Right lobe of liver (tissue), 6 donors: Measurements from ENCODE around the gene SLC7A9. TPM values are rescaled to one million over a fixed set of nuclear protein-coding genes. Genes with fewer than 3 reads are reported as not detected.

Experiments used
- ATAC-seq, 4 donors: fragments of 200-7000 bp; cut with Tn5 transposase; one replicate each; pipeline ENCODE4 v1.9.1; 2020; ENCODE audit warnings: mild to moderate bottlenecking in 4 of 4, moderate library complexity in 4 of 4
- DNase-seq, 3 donors: peaks; one replicate each; pipeline ENCODE4 v3.0.0-alpha.2; 2020
- H3K27ac ChIP-seq, 3 donors: fragments of 200-600 bp; one replicate each; pipeline ENCODE4 v1.8.0; 2022
- H3K27me3 ChIP-seq, 2 donors: fragments of 200-600 bp; one replicate each; pipeline ENCODE4 v1.8.0; 2022
- H3K36me3 ChIP-seq, 4 donors: fragments of 200-600 bp; sonication (generic) in 1 of 4; one replicate each; pipeline versions ENCODE4 v1.5.1 to v1.8.0; 2017 to 2022; ENCODE audit warnings: control low read depth in 1 of 4
- H3K4me1 ChIP-seq, 4 donors: fragments of 200-600 bp; sonication (generic) in 1 of 4; one replicate each; pipeline versions ENCODE4 v1.5.1 to v1.8.0; 2017 to 2022; ENCODE audit warnings: control low read depth in 1 of 4
- H3K4me3 ChIP-seq, 3 donors: fragments of 200-600 bp; one replicate each; pipeline ENCODE4 v1.8.0; 2022
- H3K9me3 ChIP-seq, 4 donors: fragments of 200-600 bp; sonication (generic) in 1 of 4; one replicate each; pipeline versions ENCODE4 v1.5.1 to v1.8.0; 2017 to 2022; ENCODE audit warnings: control low read depth in 1 of 4
- CTCF ChIP-seq, 4 donors: fragments of 200-600 bp in 3 of 4; fragments of 450-650 bp in 1 of 4; IDR thresholded peaks; one replicate each; pipeline versions ENCODE4 v1.5.1 to v1.8.0; 2016 to 2022; ENCODE audit warnings: antibody characterized with exemption in 4 of 4, mild to moderate bottlenecking in 2 of 4
- POLR2A ChIP-seq: fragments of 450-650 bp; IDR thresholded peaks from one replicate; pipeline ENCODE4 v1.6.1; 2017; ENCODE audit warnings: antibody characterized with exemption, mild to moderate bottlenecking
- WGBS: methylation state at CpG from one replicate; pipeline ENCODE4 v1.1.6; 2018; ENCODE audit warnings: low coverage, low lambda C conversion rate; ENCODE audit not compliant: insufficient coverage; ENCODE audit errors: missing lambda C conversion rate; 5-methylcytosine and 5-hydroxymethylcytosine counted together
- intact Hi-C, 2 donors: fragments of 100-400 bp; cut with DNase I; formaldehyde crosslinking; loops; one replicate each; pipeline versions ENCODE4 v1.11.2 to v1.14.1; 2022
- total RNA-seq, 6 experiments: library from RNA; depleted of rRNA in 2 of 6; stranded (reverse); fragments of >200 nt in 2 of 6; fragmentation: NEBNext Ultra II Directional in 3 of 6; extraction: Animal tissue kit (Norgen Biotek cat#: 25700) in 3 of 6; gene quantifications; one replicate each; pipeline versions ENCODE4 v1.1.0 to v1.2.4, GENCODE V29; 2016 to 2023
- donor health status: DM: no; HTN: yes; CAD: no.
- donor health status: DM: no; HTN: no; CAD: no.
- donor health status: DM: no; HTN: no; CAD: no.
- donor health status: DM: no; HTN: yes; CAD: no.
- donor health status: DM: no; HTN: yes; CAD: no.

Gene SLC7A9
- total RNA-seq, 6 experiments from 2014 or later = 10.4 to 15.5 (median 13.5) TPM

GRCh38 chr19:32816555-32817099 is 52.9 kb downstream of the SLC7A9 start:
- Histone ChIP-seq H3K27me3 (no peaks in the 10 kb centered on the region), H3K4me3 (no peak overlapping the region), H3K4me1 (no peaks in the 10 kb centered on the region), H3K9me3 (no peaks in the 10 kb centered on the region), H3K36me3 (no peaks in the 10 kb centered on the region), H3K27ac (no peak overlapping the region)
- DNase-seq (no peak), ATAC-seq (no peak)
- no peak for TF ChIP-seq CTCF (IDR thresholded peaks at IDR 0.05)
- no peak for TF ChIP-seq POLR2A
- intact Hi-C loops = no loop called here
- 64% methylated on average over 5 of the region's 7 CpGs for WGBS

GRCh38 chr19:32814624-32815023 is 54.9 kb downstream of the SLC7A9 start:
- DNase-seq (no peak), ATAC-seq (no peak)
- no peak for TF ChIP-seq CTCF (IDR thresholded peaks at IDR 0.05)
- no peak for TF ChIP-seq POLR2A
- Histone ChIP-seq H3K27ac (no peak overlapping the region), H3K4me3 (no peak overlapping the region), H3K9me3 (no peaks in the 10 kb centered on the region), H3K4me1 (no peaks in the 10 kb centered on the region), H3K27me3 (no peaks in the 10 kb centered on the region), H3K36me3 (no peaks in the 10 kb centered on the region)
- intact Hi-C loops = no loop called here
- WGBS = 58% methylated on average over 1 of the region's 6 CpGs

GRCh38 chr19:32813862-32814425 is 55.6 kb downstream of the SLC7A9 start:
- ATAC-seq = no peak
- WGBS = 54% methylated on average over 9 of the region's 15 CpGs
- no peak overlapping the region for H3K27ac ChIP-seq
- no peaks in the 10 kb centered on the region for H3K36me3 ChIP-seq
- H3K9me3 ChIP-seq = no peaks in the 10 kb centered on the region
- H3K27me3 ChIP-seq = no peaks in the 10 kb centered on the region
- H3K4me3 ChIP-seq = no peak overlapping the region
- H3K4me1 ChIP-seq = no peaks in the 10 kb centered on the region
- DNase-seq = no peak
- intact Hi-C loops = no loop called here
- TF ChIP-seq CTCF (IDR thresholded peaks at IDR 0.05) (no peak), POLR2A (no peak)

GRCh38 chr19:32812571-32812970 is 57.0 kb downstream of the SLC7A9 start:
- DNase-seq (no peak), ATAC-seq (no peak)
- 58% methylated on average over 2 of the region's 3 CpGs for WGBS
- Histone ChIP-seq H3K36me3 (no peaks in the 10 kb centered on the region), H3K4me1 (no peaks in the 10 kb centered on the region), H3K4me3 (no peak overlapping the region), H3K27ac (no peak overlapping the region), H3K9me3 (no peaks in the 10 kb centered on the region), H3K27me3 (no peaks in the 10 kb centered on the region)
- intact Hi-C loops = no loop called here
- no peak for TF ChIP-seq POLR2A
- no peak for TF ChIP-seq CTCF (IDR thresholded peaks at IDR 0.05)
